Thyroid gland (tissue), 4 donors: Measurements from ENCODE around the gene NMRK2.

ENCODE experiments used
- POLR2A ChIP-seq, 2 donors: fragments of 450-650 bp; IDR thresholded peaks; one replicate each; pipeline ENCODE4 v1.6.1; 2017; ENCODE audit warnings: antibody characterized with exemption in 2 of 2, mild to moderate bottlenecking in 2 of 2, moderate library complexity in 1 of 2
- TF ChIP-seq, protein P1 (sequence below), 6 experiments: fragments of 200-600 bp in 3 of 6; fragments of 450-650 bp in 3 of 6; sonication (generic) in 3 of 6; IDR thresholded peaks; one replicate each; pipeline ENCODE4 v1.5.1; 2016 to 2019; ENCODE audit warnings: antibody characterized with exemption in 6 of 6, mild to moderate bottlenecking in 2 of 6, inconsistent platforms in 1 of 6, moderate library complexity in 1 of 6

DNA sequence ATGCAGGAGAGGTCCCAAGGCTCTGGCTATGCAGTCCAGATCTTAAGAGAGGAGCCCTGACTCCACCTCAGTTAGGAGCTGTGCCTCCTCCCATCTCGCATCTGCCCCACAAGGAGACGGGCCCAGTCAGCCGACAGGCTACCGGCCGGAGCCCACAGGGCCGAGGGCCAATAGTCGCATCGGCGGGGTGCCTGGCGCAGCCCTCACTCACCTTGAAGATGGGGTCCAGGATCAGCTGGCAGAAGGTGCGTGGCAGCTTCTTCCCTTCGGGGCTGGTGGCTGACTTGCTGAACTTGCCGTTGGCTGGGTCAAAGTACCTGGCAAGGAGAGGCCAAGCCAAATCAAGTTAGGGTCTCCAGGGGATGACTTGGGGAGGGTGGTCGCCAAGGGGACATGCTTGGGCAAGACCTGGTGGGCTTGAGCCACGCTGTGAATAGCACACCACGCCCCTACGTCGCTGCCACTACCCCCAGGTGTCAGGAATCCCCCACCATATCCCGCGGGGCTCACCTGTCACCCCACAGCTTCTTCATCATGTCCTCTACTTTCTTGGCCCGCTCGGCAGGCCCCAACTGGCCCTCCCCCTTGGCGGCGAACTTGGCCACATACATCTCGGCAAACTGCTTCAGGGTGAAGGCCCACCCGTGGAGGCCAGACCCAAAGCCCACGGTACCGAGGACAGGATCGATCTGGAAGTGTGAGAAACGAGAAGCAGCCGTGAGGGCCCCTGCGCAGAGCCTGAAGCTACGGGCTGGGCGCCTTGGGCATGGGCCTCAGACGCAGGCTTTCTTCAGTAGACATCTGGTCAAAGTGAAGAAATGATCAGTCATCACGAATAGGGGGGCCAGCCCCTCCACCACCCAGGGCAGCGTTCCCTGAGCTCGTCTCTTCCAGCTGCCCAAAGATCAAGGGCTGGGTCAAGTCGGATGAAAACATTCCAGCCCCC, 49.1 kb downstream of the NMRK2 start:
- TF ChIP-seq, protein P1, sequence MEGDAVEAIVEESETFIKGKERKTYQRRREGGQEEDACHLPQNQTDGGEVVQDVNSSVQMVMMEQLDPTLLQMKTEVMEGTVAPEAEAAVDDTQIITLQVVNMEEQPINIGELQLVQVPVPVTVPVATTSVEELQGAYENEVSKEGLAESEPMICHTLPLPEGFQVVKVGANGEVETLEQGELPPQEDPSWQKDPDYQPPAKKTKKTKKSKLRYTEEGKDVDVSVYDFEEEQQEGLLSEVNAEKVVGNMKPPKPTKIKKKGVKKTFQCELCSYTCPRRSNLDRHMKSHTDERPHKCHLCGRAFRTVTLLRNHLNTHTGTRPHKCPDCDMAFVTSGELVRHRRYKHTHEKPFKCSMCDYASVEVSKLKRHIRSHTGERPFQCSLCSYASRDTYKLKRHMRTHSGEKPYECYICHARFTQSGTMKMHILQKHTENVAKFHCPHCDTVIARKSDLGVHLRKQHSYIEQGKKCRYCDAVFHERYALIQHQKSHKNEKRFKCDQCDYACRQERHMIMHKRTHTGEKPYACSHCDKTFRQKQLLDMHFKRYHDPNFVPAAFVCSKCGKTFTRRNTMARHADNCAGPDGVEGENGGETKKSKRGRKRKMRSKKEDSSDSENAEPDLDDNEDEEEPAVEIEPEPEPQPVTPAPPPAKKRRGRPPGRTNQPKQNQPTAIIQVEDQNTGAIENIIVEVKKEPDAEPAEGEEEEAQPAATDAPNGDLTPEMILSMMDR (IDR thresholded peaks at IDR 0.05) = no peak
- TF ChIP-seq POLR2A (IDR thresholded peaks at IDR 0.05) = no peak
